OCI-LY3 (cell line): ENCODE data around the gene PARN.

Experiments used
- H2AFZ ChIP-seq: fragments of 200-600, 300-600 bp; shearing (Covaris generic); 2 replicates; pipeline ENCODE4 v1.6.0; 2014; ENCODE audit warnings: antibody characterized with exemption, low read depth, low read length
- H3K27ac ChIP-seq: fragments of 200-600, 300-600 bp; sonication (generic); 2 replicates; pipeline ENCODE4 v1.5.1; 2014; ENCODE audit warnings: mild to moderate bottlenecking, low read length, moderate library complexity, mixed read lengths
- H3K27me3 ChIP-seq: fragments of 200-600, 300-600 bp; sonication (generic); 2 replicates; pipeline ENCODE4 v1.6.1; 2014; ENCODE audit warnings: low read depth, low read length, mixed read lengths
- H3K36me3 ChIP-seq: fragments of 200-600, 300-600 bp; sonication (generic); replicated peaks from 2 replicates; pipeline ENCODE3; 2014; ENCODE audit warnings: low read depth, low read length, mixed read lengths
- H3K4me1 ChIP-seq: fragments of 300-600, 200-600 bp; sonication (generic); 2 replicates; pipeline ENCODE4 v1.6.1; 2014; ENCODE audit warnings: low read length, mixed read lengths
- H3K4me2 ChIP-seq: fragments of 200-600, 300-600 bp; sonication (generic); 2 replicates; pipeline ENCODE4 v1.6.1; 2014; ENCODE audit warnings: low read length, mixed read lengths
- H3K4me3 ChIP-seq: fragments of 300-600, 200-600 bp; sonication (generic); 2 replicates; pipeline ENCODE4 v1.5.1; 2014; ENCODE audit warnings: antibody characterized with exemption, mild to moderate bottlenecking, low read length, moderate library complexity
- H3K79me2 ChIP-seq: fragments of 300-600, 200-600 bp; shearing (Covaris generic); 2 replicates; pipeline ENCODE4 v1.6.1; 2014; ENCODE audit warnings: mild to moderate bottlenecking, low read length, mixed read lengths
- H3K9ac ChIP-seq: fragments of 300-600, 200-600 bp; shearing (Covaris generic); 2 replicates; pipeline ENCODE4 v1.6.0; 2014; ENCODE audit warnings: mild to moderate bottlenecking, low read length, moderate library complexity
- H3K9me3 ChIP-seq: fragments of 200-600, 300-600 bp; shearing (Covaris generic); 2 replicates; pipeline ENCODE4 v1.6.1; 2014; ENCODE audit warnings: low read length, mixed read lengths; ENCODE audit not compliant: insufficient read depth
- H4K20me1 ChIP-seq: fragments of 200-600, 300-600 bp; sonication (generic); 2 replicates; pipeline ENCODE4 v1.6.1; 2016; ENCODE audit warnings: low read length, mixed read lengths; ENCODE audit not compliant: insufficient read depth
- CTCF ChIP-seq: fragments of 200-600, 300-600 bp; sonication (generic); IDR thresholded peaks from 2 replicates; pipeline ENCODE4 v1.5.1; 2014; ENCODE audit warnings: antibody characterized with exemption, low read length, low read depth
- EZH2phosphoT487 ChIP-seq: fragments of 200-600 bp; shearing (Covaris generic); IDR thresholded peaks from 2 replicates; pipeline ENCODE4 v1.6.1; 2018; ENCODE audit warnings: antibody characterized with exemption, mixed run types, low read depth

PARN gene

GRCh38 chr16:14475370-14476139, 154.5 kb downstream of the PARN start:
- Histone ChIP-seq H3K4me3 (no peak overlapping the region), H3K4me1 (no peaks in the 10 kb centered on the region), H3K27ac (no peak overlapping the region), H3K27me3 (no peaks in the 10 kb centered on the region), H3K79me2 (no peaks in the 10 kb centered on the region), H3K36me3 (peaks cover 19% of the 10 kb centered on the region), H4K20me1 (no peaks in the 10 kb centered on the region), H3K9ac (no peak overlapping the region), H3K4me2 (no peak overlapping the region), H2AFZ (no peak overlapping the region), H3K9me3 (no peaks in the 10 kb centered on the region)
- TF ChIP-seq EZH2phosphoT487 (no peak), CTCF (no peak)

GRCh38 chr16:14473488-14473887, 156.6 kb downstream of the PARN start:
- H3K27me3 ChIP-seq: no peaks in the 10 kb centered on the region
- no peak overlapping the region for H3K9ac ChIP-seq
- no peak overlapping the region for H3K4me2 ChIP-seq
- no peaks in the 10 kb centered on the region for H3K4me1 ChIP-seq
- H3K4me3 ChIP-seq: no peak overlapping the region
- TF ChIP-seq EZH2phosphoT487: no peak
- no peak for TF ChIP-seq CTCF
- no peaks in the 10 kb centered on the region for H3K9me3 ChIP-seq
- peaks cover 6% of the 10 kb centered on the region for H3K36me3 ChIP-seq
- no peaks in the 10 kb centered on the region for H3K79me2 ChIP-seq
- H4K20me1 ChIP-seq: no peaks in the 10 kb centered on the region
- H2AFZ ChIP-seq: no peak overlapping the region
- no peak overlapping the region for H3K27ac ChIP-seq

- Histone ChIP-seq H3K9ac (no peak overlapping the region), H3K79me2 (no peaks in the 10 kb centered on the region), H3K27ac (no peak overlapping the region), H3K9me3 (no peaks in the 10 kb centered on the region), H3K36me3 (peaks cover 3% of the 10 kb centered on the region), H3K4me2 (no peak overlapping the region), H3K4me3 (no peak overlapping the region), H4K20me1 (no peaks in the 10 kb centered on the region), H3K4me1 (no peaks in the 10 kb centered on the region), H2AFZ (no peak overlapping the region), H3K27me3 (no peaks in the 10 kb centered on the region)
- TF ChIP-seq EZH2phosphoT487 (no peak), CTCF (no peak)
These were observed 157.7 kb downstream of the PARN start for GRCh38 chr16:14472357-14472756.

- Histone ChIP-seq H3K36me3 (peaks cover 3% of the 10 kb centered on the region), H3K9ac (no peak overlapping the region), H3K79me2 (no peaks in the 10 kb centered on the region), H3K9me3 (no peaks in the 10 kb centered on the region), H3K4me3 (no peak overlapping the region), H3K27ac (no peak overlapping the region), H3K4me2 (no peak overlapping the region), H3K27me3 (no peaks in the 10 kb centered on the region), H4K20me1 (no peaks in the 10 kb centered on the region), H3K4me1 (no peaks in the 10 kb centered on the region), H2AFZ (no peak overlapping the region)
- TF ChIP-seq CTCF (no peak), EZH2phosphoT487 (no peak)
These were observed 159.3 kb downstream of the PARN start for GRCh38 chr16:14470788-14471187.
